GM18951 (cell line): ENCODE measurements around the gene TAPBPL.
"Not testable (repeated sequence)": the region's sequence is repeated elsewhere in the genome, so short reads cannot be mapped to it uniquely, and the experiment has no call there.

Experiments
- POLR2A ChIP-seq: IDR thresholded peaks from 4 replicates; pipeline ENCODE4 v1.6.1; 2011; ENCODE audit warnings: mild to moderate bottlenecking; ENCODE audit not compliant: insufficient read length, insufficient read depth; ENCODE audit errors: extremely low read depth
- in situ Hi-C: fragments of 300-500 bp; cut with MboI; formaldehyde crosslinking; loops from one replicate; pipeline ENCODE4 v1.12.0; 2022; ENCODE audit warnings: low sequenced_read_pairs, mixed read lengths, inconsistent platforms; ENCODE audit not compliant: unreplicated experiment

Gene TAPBPL

DNA sequence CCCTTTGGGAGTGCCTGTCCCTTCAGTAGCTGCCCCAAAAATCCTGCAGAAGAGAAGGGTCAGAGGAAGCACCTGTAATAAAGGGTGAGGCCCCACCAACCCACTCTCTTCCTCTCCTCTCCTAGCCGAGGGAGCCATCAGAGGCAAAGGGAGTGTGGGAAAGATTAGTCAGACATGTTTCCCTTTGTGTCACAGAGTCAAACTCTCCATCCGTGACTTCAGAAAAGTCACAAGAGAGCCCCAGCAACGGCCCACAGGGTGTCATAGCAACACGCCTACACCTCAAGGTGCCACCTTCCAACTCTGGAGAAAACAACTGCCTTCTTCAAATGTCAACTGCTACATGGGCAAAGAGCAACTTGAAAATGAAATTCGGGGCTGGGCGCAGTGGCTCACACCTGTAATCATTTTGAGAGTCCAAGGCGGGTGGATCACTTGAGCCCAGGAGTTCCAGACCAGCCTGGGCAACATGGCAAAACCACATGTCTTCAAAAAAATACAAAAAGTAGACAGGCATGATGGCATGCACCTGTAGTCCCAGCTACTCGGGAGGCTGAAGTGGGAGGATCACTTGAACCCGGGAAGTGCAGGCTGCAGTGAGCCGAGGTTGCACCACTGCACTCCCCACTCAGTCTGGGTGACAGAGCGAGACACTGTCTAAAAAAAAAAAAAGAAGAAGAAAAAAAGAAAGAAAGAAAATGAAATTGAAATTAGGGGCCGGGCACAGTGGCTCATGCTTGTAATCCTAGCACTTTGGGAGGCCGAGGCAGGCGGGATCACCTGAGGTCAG, 24.8 kb upstream of the TAPBPL start:
- in situ Hi-C loops = no loop called here
- TF ChIP-seq POLR2A = peak; percentile 33

DNA sequence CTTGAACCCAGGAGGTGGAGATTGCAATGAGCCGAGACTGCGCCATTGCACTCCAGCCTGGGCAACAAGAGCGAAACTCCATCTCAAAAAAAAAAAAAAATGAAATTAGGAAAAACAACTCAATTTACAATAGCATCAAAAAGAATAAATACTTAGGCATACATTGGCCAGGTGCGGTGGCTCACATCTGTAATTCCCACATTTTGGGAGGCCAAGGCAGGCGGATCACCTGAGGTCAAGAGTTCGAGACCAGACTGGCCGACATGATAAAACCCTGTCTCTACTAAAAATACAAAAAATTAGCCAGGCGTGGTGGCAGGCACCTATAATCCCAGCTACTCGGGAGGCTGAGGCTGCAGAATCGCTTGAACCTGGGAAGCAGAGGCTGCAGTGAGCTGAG, 24.0 kb upstream of the TAPBPL start:
- in situ Hi-C loops = not testable (repeated sequence)

DNA sequence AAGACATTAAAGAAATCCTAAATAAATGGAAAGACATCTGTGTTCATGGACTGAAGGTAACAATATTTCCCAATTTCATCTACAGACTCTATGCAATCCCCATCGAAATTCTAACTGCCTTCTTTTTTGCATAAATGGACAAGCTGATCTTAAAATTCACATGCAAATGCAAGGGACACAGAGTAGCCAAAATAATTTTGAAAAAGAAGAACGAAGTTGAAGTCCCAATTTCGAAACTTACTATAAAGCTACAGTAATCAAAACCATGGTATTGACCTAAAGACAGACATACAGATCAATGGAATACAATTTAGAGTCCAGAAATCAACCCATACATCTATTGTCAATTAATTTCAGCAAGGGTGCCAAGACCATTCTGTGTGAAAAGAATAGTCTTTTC, 23.5 kb upstream of the TAPBPL start:
- TF ChIP-seq POLR2A = no peak

DNA sequence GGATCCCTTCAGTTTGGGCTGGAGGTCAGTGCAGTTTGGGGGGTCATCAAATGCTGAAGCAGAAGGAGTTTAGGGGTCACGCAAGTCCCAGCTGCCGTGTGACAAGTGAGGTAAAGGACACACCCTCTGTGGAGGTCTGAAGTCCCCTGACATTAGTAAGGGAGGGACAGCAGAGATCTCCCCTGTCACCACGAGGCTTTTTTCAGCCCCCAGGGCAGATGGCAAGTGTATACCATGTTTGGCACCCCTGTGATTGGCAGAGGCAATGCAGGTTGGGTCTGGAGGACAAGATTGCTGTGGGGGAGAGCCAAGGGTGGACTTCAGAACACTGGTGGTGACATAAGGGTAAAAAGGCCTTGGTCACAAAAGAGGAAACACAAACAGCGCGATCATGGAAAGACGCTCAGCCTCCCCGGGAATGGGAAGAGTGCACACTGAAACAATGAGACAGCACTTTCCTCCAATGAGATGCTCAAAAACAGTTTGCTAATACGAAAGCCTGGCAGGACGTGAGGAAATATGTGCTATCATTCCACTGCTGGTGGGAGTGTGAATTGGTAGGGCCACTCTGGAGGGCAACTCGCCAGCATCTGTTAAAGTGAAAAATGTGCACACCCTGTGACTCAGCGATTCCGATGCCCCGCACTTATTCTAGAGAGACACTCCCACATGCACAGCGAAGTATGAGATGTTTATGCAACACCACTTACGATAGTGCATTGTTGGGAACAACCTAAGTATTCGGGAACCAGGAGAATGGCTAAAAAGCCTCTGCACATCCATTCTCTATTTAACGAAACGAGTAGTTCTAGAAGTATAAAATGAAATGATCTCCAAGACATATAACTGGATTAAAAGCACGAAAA, 21.5 kb upstream of the TAPBPL start:
- in situ Hi-C loops = no loop called here
- TF ChIP-seq POLR2A = no peak

More for the DNA sequence above, 23.5 kb upstream of the TAPBPL start:
- in situ Hi-C loops = no loop called here

DNA sequence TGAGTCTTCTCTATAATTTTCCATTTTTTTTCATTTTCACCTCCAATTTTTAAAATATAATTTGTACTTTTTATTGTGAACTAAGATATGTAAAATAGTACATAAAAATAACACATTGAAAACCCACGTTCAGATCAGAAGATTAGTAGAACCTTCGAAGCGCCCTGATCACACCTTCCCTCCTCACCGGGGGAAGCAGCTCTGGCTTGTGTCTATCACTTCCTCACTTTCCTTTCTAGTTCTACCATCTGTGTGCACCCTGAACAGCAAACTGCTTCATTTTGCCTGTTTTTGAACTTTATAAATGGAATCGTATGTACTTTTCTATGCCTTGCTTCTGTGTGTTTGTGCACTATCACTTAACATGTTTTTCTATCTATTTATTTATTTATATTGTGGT, 18.9 kb upstream of the TAPBPL start:
- in situ Hi-C loops = no loop called here

DNA sequence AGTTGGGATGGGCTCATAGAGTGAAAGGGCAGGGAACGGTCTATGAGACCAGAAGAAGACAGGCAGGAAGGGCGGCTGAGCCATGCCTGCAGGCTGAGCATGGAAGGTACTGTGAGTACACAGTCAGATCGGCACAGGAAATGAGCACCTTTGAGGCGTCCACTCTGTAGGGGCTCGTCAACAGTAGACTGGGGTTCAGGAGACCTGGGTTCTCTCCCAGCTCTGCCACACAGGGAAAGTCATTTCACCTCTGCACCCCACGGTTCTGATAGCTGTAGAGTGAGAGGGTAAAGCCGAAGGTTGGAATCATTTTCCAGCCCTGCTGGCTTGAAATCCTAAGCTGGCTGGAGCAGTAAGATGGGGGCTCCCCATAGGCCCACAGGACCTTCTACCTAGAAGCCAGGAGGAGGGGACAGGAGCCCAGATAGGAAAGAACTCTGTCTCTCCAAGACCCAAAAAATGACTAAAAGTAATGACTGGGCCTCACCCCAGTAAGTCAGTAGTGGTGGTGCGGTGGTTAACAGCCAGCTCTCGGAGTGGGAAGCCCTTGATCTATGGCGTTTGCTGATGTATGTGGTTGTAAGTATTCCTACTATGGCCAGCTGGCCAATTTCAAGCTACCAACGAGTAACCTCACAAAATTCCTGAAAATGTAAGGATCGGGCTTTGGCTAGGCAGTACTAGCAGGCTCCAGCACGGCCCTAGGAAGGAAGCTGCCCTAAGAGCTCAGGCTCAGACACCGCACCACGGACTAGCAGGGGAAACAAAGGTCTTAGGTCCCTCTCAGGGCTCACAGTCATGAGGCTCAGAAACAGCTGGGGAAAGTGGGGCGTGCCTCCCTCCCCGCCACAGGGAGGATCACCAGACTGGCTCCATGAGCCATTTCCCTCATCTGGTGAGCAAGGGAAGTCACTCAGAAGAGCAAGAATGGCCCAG, 17.4 kb upstream of the TAPBPL start:
- in situ Hi-C loops = no loop called here
- TF ChIP-seq POLR2A = no peak

More for the DNA sequence above, 18.9 kb upstream of the TAPBPL start:
- TF ChIP-seq POLR2A = no peak

DNA sequence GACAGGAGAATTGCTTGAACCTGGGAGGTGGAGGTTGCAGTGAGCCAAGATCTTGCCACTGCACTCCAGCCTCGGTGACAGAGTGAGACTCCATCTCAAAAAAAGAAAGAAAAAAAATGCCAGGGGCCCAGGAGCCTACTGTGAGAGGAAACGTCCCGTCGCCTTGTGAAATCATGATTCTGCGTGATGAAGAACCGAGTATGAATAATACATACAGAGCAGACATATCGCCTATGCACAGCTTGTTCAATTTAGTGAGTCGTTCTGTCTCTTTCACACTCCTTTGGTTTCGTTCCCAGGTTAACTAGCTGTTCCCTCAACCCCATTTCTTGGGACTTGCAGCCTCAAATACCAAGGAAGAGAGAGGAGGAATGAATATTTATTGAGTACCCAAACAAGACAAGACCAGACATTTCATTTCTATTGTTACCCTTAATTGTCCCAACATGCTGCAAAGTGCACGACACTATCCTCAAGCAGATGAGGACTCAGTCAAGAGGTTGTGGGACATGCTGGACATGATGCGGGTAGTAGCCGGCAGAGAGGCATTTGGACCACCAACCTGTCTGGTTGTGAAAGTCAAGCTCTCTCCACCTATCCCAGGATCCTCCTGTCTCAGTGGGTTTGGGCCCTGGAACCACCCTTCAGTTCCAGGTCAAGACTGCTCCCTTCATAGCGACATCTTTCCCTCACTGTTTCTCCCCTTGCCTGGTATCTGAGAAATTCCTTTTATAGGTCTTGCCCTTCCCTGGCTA, 15.7 kb upstream of the TAPBPL start:
- in situ Hi-C loops = no loop called here
- no peak for TF ChIP-seq POLR2A

DNA sequence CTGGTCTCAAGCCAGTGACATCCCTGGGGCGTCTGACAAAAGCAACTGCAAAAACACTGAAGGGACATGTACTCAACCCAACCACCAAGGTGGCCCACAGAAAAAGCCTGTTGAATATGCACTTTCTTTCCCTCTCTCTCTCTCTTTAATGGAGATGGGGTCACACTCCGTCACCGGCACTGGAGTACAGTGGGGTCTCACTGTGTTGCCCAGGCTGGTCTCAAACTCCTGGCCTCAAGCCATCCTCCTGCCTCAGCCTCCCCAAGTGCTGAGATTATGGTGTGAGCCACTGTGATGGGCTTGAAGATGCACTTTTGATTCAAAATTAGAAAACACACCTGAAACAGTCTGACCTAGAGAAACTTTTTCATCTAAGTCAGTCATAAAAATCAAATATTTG, 14.3 kb upstream of the TAPBPL start:
- TF ChIP-seq POLR2A = no peak
- in situ Hi-C loops = no loop called here

DNA sequence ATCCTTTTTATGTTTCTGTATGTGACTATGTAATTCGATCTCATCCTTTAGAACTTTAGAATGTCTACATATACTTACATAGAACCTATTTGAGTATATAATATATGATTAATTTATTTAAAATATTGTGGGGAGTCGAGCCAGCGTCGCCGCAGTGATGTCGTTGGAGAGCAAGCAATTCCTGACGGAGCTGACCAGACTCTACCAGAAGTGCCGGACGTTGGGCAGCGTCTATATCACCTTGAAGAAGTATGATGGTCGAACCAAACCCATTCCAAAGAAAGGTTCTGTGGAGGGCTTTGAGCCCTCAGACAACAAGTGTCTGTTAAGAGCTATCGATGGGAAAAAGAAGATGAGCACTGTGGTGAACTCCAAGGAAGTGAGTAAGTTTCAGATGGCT, 13.5 kb upstream of the TAPBPL start:
- in situ Hi-C loops = no loop called here
- no peak for TF ChIP-seq POLR2A

DNA sequence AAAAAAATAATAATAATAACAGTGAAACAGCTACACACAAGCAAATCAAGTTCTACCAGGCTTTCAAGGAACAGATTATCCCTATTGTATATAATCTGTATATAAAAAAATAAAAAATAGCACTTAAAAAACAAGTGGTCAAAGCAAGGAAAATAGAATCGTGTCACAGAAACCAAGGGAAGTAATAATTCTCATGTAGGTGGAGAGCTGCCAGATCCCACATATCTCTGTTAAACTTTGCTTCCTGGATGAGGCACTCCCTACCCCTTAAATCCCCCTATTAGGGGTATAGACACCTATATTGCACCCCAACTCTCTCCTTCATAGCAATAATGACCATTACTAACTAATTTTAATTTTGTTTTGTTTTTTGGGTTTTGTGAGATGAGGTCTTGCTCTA, 11.5 kb upstream of the TAPBPL start:
- no peak for TF ChIP-seq POLR2A
- in situ Hi-C loops = no loop called here

DNA sequence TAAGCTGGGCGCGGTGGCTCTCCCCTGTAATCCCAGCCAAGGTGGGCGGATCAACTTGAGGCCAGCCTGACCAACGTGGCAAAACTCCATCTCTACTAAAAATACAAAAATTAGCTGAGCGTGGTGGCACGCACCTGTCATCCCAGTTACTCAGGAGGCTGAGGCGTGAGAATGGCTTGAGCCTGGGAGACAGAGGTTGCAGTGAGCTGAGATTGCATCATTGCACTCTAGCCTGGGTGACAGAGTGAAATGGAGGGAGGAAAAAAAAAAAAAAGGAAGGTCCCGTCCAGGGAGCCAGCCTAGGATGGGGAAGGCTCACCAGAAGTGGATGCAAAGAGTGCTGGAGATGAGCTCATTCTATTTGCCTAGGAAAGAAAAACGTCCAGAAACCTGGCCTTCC, 9.0 kb upstream of the TAPBPL start:
- in situ Hi-C loops = no loop called here
- no peak for TF ChIP-seq POLR2A

DNA sequence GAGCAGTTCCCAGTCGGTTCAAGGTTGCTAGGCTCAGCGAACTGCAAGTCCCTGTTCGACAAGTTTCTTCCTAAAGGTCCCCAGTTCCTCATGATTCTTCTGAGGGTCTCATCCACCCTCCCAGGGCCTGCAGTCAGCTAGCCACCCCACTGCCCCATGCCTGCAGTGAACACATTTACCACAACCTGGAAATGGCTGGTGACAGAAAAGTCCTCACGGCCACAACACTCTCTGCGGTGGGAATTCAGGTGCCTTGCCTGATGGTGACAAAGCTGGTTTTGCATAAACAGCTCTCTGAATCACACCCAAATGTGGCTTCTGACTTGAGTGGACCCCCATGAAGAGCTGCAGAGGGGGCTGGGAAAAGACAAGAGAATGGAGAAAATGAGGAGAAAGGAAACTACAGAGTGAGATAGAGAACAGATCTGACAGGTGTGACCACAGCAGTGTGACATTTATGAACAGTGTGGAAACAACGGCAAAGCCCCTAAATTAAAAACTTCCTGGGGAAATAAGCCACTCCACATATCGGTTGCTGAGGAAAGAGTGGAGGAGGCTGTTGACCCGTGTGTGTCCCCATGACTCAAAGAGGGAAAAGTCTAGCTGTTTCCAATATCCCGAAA, 8.4 kb upstream of the TAPBPL start:
- TF ChIP-seq POLR2A = peak; percentile 48
- in situ Hi-C loops = no loop called here

DNA sequence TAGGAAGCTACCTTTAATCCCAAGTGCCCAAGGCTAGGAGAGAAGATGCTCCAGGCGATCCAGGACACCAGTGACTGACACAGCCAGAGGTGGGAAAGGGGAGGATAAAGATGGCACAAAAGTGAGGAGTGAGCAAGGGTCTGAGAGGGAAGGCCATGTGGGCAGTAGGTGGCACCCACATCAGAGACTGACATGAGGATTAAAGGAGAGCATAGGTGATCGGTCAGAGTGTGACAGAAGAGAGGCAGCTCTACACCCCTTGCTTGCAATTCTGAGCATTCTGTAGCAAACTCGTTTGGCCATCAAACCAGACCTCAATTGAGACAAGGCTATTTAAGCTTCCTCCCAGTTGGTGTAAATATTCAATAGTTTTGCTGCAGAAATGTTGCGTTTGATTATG, 7.8 kb upstream of the TAPBPL start:
- in situ Hi-C loops = no loop called here
- TF ChIP-seq POLR2A = peak; percentile 45
